Skin epidermis (tissue), 12 donors: ENCODE results near the gene CELF4.

Source experiments
- H3K27ac ChIP-seq, 21 experiments: fragments of 200-600 bp; sonication (generic) in 11 of 21; one replicate each; pipeline ENCODE4 v1.5.0; 2020; ENCODE audit warnings: mild to moderate bottlenecking in 3 of 21, inconsistent platforms in 2 of 21, moderate library complexity in 2 of 21
- H3K4me3 ChIP-seq, 7 experiments: fragments of 200-600 bp; sonication (generic) in 2 of 7; one replicate each; pipeline ENCODE4 v1.5.0; 2020; ENCODE audit warnings: inconsistent platforms in 2 of 7, mild to moderate bottlenecking in 2 of 7, moderate library complexity in 1 of 7

CELF4 gene

DNA sequence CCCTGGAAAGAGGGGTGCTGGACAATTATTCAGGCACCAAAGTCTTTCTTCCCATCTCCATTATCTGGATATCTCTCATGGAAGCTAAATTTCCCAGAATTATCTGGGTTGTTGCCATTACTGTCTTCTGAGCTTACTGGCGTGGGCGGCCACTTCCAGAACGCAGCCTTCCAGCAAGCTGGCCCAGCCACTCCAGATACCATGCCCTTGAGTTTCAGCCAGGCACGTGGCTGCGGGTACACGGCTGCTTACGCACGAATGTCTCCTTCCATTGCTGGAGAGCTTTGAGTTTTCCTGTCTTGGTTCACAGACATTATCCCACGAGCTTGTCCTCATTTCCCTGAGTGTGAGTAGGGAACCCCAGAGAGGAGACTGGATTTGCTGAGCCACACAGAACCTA lies 32.7 kb downstream of the CELF4 start:
- Histone ChIP-seq H3K4me3 (no peak overlapping the region), H3K27ac (no peak overlapping the region)

DNA sequence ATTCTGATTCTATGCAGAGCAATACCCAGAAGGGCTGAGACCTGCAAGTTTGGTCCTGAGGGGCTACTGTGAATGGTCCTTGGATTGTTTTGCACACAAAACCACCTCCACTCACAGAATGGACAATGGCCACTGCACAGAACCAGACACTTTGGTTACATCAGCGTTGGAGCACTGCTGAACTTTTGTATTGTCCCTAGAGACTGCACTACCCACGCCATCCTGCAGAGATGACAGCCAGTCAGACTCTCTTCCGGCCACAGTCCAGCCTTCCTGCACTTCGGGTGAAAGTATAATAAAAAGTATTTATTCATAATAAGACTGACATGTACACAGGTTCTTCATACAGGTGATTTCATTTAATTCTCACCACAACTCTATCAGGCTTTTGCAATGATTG lies 35.7 kb downstream of the CELF4 start:
- Histone ChIP-seq H3K4me3 (no peak overlapping the region), H3K27ac (no peak overlapping the region)

DNA sequence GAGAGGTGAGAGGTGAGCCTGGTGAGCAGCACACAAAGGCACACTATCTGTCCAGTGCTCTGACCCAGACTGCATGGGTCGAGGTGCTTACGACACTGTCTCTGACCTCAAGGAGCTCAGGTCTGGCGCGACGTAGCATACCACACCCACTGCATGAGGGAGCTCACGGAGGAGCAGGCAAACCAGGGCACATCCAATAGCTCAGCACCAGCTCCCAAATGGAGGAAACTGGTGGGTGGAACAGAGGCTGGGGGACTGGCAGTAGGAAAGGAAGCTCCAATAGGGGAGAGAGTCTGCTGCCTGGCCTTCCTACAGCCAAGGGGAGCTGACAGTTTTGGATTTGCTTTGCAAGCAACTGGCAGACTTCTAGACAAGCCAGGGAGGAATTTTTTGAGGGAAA lies 36.3 kb downstream of the CELF4 start:
- Histone ChIP-seq H3K4me3 (no peak overlapping the region), H3K27ac (no peak overlapping the region)

DNA sequence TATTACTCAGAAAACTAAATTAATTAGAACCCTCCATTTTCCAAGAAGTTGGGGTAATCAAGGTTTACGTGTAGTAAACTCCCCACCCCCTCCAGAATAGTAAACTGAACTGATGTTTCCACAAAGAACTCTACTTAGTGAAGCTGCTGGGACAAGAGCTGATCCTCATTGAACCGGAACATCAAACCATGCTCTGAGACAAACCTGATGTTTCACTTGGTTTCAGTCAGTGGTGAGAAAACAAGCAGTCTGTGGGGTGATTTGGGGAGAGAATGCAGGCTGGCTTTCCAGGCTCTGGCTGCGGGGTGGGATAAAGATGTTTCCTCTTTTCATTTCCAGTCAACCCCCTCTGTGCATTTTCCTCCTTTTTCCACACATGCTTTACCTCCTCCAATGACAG lies 38.2 kb downstream of the CELF4 start:
- Histone ChIP-seq H3K4me3 (no peak overlapping the region), H3K27ac (no peak overlapping the region)

DNA sequence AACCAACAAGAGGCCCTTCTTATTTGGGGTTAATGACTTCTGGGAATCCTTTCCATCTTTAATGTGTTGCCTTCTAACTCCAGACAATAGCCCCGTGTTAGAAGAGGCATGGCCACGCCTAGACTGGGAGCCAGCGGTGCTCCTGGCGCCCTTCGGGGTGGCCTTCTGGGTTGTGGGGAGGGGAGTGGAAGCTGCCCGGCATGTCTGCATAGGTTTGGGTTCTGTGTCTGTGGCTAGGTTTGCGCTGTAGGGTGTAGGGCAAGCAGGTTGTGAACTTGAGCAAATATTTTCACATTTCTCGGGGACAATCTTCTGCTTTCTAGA lies 40.4 kb downstream of the CELF4 start:
- no peak overlapping the region for H3K27ac ChIP-seq

DNA sequence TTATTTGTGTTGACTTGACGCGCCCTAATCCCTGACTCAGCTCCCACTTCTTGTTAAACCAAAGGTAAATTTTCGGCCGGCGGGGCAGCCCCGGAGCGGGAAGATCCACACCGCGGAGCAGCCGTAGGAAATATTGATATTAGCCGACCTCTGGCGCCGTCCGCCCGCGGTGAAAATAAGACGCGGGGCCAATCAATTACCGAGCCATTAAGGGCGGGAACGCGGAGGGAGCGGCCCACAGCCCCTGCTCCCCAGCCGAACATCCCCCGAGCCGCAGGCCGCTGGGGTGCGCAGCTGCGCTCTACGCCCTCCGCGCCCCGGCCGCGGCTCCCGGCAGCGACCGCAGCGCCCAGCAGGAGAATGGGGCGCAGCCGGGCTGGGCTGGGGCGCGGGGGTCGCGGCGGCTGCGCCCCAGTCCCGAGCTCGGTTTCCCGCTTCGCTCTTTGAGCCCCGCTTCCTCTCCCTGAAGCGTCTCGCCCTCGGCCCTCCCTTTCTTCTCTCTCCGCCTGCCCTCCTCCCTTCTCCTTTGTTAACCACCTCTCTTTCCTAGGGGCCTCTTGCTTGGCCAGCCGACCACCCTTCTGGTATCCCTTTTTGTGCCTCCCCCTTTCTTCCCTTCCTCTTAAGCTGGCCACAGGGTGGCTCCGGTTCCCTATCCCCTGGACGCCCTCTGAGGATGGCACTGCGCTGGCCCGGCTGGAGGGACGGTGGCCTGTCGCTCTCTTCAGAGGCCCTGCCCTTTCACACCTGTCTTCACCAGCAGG lies 40.9 kb downstream of the CELF4 start:
- no peak overlapping the region for H3K27ac ChIP-seq
- H3K4me3 ChIP-seq: no peak overlapping the region

More for the DNA sequence above, 40.4 kb downstream of the CELF4 start:
- H3K4me3 ChIP-seq: no peak overlapping the region

DNA sequence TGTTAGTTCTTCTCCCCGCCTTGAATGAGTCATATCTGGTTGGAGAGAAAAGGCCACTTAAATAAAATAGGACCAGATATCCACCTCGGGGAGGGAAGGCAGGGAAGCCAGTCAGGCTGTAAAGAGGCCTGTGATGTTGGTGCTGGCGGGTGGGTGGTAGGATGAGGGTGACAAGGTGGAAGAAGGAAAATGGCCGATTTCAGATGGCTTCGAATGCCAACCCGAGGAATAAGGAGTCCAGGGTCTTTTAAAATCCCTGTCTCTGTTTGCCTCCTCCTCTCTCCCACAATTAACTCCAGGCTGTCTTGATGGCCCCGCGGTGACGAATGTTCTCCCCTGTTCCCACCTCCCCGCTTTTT lies 41.5 kb downstream of the CELF4 start:
- H3K27ac ChIP-seq: no peak overlapping the region

DNA sequence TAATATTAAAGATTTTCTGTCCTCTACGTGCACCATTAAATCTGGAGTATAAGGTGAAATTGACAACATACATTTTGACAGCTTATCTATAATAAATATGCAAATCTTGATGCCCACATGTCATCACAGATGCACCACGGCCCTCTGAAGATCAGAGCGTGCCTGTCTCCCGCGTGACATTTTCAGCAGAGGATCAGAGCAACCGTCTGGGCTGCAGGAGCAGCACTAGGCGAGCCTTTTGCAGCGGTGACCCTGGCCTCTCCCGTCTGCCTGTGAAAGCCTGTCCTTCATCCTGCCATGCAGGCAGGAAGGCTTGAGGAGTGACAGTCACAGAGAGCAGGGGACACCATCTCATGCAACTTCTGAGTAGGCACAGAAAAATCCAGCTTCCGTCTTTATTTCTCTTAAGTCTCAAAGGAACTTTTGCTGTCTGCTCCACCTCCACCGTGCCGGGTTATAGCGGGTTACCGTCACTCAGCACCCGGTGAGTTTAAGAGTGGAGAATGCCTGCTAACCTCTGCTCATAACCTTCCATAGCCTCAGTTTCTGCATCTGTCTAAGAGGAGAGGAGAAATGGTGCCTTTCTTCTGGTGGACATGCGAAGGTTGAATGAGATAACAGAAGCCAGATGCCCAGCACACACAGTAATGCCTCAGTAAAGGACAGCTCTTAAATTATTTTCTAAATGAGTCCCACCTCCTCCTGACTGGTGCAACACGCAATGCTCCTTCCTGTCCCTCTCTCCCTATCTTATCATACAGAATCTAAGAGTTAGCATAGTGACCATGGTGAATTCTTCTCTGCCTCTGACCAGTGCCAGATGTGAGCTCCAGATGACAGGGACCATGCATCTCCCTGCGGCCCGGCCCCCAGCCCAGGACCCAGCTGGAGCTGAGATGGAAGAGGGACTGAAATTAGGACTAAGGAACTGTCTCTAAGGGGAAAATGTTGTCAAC lies 43.8 kb downstream of the CELF4 start:
- Histone ChIP-seq H3K4me3 (no peak overlapping the region), H3K27ac (no peak overlapping the region)

More for the DNA sequence above, 41.5 kb downstream of the CELF4 start:
- H3K4me3 ChIP-seq: no peak overlapping the region

DNA sequence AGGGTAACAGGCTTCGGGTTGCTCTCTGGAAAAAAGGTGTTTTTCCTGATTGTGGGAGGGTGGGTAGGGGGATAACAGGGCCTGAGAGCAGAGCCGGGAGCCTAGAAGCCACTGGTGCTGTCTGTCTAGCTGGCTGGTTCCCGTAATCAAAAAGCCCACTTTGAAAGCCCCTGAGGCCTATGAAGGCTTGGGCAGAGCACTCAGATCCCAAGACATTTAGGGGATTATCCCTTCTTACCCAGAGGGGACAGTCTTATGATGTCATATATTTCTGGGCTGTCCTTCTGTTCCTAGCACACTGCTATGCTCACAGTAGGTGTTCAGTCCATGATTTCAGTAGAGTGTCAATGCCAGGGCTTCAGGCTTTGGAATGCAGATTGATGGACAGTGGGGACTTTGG lies 45.1 kb downstream of the CELF4 start:
- no peak overlapping the region for H3K27ac ChIP-seq
- no peak overlapping the region for H3K4me3 ChIP-seq

DNA sequence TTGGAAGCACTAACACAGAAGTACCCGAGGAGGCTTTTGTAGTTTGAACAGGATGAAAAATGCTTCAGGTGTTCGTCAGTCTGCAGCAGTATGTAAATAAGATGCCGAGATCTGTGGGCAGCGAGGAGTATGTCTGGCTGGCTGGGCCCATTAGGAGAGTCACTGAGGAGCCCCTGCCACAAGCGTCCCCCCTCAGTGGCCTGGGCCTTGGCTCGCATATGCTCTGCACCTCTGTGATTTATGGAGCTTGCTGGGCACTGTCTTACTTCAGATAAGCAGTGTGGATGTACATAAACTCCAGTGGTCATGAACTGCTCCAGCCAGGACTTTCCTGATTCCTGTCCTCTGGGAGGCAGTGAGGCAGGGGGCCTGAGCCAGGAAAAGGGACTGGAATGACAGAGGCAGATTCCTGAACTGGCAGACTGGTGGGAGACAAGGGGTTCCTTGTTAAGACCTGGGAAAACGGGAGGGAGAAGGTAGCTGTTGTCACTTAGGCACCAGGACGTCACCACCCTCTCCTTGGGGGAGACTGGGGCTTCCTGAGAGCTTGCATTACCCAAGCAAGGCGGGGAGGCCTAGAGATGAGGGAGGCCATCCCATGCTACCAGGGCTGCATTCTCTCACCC lies 46.0 kb downstream of the CELF4 start:
- Histone ChIP-seq H3K4me3 (no peak overlapping the region), H3K27ac (no peak overlapping the region)

DNA sequence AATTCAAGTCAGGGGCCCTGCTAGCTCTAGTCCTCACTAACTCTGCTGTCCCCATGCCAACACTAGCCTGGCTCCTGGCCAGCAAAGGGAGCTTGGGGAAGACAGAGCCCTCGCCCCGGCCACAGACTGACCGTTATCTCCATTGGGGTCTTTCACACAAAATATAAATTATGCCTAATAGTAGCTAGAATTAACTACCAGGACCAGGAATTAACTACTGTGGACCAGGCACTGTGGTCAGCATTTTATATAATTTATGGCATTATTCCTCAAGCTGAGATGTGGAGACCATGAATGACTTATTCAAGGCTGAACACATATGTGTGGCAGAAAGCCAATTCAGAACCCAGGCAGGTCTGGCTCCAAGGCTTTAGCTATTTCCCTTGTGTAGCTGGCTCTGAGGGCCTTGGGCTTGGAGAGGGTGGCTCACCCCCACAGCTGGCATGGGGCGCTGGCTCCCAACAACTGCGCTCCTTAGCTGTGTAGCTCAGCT lies 49.2 kb downstream of the CELF4 start:
- no peak overlapping the region for H3K4me3 ChIP-seq
- H3K27ac ChIP-seq: no peak overlapping the region

DNA sequence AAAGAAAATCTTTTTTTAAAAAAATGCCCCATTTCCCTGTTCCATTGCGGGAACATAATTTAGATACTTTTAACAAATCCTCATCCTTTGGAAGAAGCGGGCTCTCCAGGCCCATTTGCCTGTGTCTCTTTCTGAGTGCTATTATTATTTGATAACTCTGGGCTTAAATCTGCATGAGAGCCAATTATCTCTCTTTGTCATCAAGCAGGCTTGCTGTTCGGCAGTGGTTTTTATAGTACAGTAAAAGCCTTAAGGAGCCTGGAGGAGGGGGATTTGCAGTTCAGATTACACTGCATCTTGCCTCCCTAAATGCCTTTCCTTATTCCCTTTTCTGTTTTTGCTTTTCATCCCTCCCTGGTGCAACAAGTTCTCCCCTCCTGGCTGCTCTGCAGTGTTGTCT lies 50.6 kb downstream of the CELF4 start:
- no peak overlapping the region for H3K27ac ChIP-seq
- H3K4me3 ChIP-seq: no peak overlapping the region

DNA sequence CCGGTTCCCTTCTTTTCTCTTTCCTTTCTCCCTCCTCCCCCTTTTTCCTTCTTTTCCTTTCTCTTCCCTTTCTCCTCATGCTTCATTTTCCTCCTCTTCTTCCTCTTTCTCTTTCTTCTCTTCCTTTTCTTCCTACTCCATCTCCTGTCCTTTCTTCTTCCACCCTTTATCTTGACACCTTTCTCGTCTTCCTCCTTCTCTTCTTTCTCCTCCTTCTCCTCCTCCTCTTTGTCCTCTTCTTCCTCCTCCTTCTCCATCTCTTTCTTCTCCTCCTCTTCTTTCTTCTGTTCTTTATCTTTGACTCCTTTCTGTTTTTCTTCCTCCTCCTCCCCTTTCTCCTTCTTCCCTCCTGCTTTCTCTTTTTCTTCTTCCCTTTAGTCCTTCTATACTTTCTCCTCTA lies 53.2 kb downstream of the CELF4 start:
- no peak overlapping the region for H3K4me3 ChIP-seq
- H3K27ac ChIP-seq: no peak overlapping the region

DNA sequence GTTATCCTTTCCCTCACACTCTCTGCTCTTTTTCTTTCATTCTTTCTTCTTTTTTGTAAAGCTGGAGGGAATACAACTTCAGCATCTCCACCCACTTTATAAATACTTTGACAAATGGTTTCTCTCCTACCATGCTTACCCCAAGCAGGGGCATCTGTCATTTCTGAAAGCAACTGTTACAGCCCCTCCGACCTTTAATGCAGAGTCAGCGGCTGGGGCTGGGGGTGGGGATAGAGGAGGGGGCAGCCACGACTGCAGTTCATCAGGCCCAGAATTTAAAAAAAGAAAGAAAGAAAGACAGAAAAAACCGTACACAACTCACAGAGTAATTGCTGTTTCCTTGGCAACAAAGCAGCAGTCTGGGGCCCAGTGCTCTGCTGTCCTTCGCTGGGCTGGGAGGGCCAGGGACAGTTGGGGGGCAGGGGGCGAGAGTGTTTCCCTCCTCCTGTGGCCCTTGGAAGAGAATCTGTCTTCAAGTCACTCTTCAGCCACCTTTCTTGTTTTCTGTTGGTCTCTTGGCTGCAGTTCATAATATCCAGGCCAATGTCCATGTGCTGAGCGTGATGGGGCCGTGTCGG lies 53.8 kb downstream of the CELF4 start:
- H3K4me3 ChIP-seq: no peak overlapping the region
- no peak overlapping the region for H3K27ac ChIP-seq

DNA sequence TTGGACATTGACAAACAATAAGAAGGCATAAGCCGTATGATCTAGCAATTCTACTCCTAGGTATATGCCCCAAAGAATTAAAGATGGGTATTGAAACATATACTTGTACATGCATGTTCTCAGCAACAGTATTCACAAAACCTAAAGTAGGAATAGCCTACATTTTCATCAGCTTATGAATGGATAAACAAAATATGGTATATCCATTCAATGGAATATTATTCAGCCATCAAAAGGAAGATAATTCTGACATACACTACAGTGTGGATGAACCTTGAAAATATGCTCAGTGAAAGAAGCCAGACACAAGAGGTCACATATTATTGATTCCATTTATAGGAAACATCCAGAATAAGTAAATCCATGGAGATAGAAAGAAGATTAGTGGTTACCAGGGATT lies 56.0 kb downstream of the CELF4 start:
- H3K27ac ChIP-seq: no peak overlapping the region
- no peak overlapping the region for H3K4me3 ChIP-seq

DNA sequence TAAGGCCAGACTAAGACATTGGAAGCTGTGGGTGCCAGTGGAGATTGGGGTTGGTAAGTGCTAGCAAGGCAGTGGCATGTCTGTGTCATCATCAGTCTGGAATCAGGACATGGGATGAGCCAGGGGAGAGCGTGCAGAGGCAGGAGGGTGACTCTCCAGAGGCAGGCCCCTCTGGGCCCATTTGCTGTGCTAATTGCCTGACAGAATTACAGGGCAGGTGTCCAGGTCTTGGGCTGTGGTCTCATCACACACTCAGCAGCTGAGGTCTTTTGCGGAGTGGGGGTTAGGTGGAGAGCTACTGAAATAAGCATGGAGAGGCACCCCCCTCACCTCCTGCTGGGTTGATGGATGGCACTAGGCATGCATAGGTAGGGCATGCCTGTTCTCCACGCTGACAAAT lies 57.4 kb downstream of the CELF4 start:
- no peak overlapping the region for H3K4me3 ChIP-seq
- no peak overlapping the region for H3K27ac ChIP-seq

DNA sequence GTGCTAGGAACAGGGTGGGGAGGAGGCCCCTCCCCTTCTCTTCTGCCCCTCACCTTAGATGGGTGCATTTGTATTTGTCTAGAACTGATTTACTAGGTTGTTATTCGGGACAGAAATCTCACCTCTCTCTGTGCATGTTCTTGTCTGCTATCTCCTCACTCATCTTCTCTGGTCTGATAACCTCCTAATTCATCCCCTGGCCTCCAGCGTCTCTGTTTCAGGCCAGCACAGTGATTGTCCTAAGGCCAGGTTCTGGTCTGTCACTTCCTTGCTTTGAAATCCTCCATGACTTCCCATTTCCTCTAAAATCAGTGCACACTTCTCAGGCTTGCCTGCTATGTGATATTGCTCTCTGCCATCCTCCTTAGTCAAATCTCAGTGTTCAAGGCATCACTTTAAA lies 58.4 kb downstream of the CELF4 start:
- Histone ChIP-seq H3K27ac (no peak overlapping the region), H3K4me3 (no peak overlapping the region)

DNA sequence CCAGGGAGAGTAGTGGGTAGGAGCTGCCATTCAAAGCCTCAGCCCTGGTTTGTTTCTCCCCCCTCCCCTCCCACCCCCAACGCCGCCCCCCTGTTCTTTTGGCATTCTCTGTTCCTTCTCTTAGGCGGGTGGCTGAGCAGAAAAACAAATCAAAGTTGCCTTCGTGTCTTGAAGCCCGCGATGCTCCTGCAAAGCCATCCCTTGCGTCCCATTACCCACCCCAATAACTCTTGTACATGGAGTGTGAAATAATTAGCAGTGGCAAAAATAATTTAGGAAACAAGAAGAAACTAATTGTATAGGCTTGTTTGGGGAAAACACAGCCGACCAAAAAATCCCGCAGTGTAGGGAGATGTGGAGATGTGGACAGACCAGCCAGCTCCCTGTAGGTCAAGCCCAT lies 59.6 kb downstream of the CELF4 start:
- Histone ChIP-seq H3K27ac (no peak overlapping the region), H3K4me3 (no peak overlapping the region)

DNA sequence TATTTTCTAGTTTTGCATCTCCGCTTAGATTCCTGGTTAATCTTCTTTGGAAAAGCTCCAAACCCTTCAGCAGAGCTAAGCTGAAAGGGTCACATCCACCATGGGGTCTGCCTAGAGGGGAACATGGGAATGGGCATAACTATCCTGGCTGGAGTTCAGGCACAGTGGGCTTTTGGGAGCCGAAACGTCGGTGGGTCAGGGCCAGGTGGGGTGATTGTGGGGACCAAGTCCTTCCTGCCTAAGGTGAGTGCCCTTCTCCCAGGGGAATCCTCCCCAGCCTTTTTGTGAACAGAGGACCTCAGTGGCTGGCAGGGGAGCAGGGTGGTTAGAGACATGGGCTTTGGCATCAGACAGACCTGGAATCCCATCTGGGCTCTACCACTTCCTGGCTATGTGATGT lies 60.3 kb downstream of the CELF4 start:
- H3K4me3 ChIP-seq: no peak overlapping the region

DNA sequence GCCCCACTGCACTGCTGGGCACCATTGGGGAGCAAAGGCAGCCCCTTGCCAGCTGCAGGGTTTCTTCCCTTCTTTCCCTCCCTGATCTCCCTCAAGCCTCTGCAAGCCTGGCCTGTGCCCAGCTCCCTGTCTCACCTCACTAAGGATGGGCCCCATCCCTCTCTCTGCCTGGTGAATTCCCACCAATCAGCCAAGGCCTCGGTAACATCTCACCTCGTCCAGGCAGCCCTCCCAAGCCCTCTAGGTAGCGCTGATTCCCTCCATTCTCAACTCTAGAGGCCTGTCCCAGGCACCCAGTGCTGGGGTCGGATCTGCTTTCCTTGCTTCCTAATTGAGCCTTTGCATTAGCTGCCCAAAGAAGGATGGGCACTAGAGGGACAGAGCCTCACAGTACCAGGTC lies 63.0 kb downstream of the CELF4 start:
- H3K27ac ChIP-seq: no peak overlapping the region
- no peak overlapping the region for H3K4me3 ChIP-seq

More for the DNA sequence above, 60.3 kb downstream of the CELF4 start:
- no peak overlapping the region for H3K27ac ChIP-seq
